Pancreas (tissue), 10 donors: ENCODE measurements around the gene IER5. TPM values are rescaled to one million over a fixed set of nuclear protein-coding genes. Genes with fewer than 3 reads are reported as not detected.

Experiments used
- ATAC-seq, 4 donors: fragments of 200-7000 bp; cut with Tn5 transposase; one replicate each; pipeline versions ENCODE4 v1.8.0 to v1.9.1; 2020; ENCODE audit warnings: mild to moderate bottlenecking in 4 of 4, moderate library complexity in 4 of 4
- DNase-seq, 6 donors: peaks; one replicate each; pipeline ENCODE4 v3.0.0-alpha.2; 2020
- FAIRE-seq: peaks from 2 replicates; lab custom pipeline; 2012; peaks lifted over from hg19 to GRCh38; lab: Jason Lieb, UNC
- H3K27ac ChIP-seq, 4 donors: fragments of 200-600 bp; sonication (generic); 1 replicate in 3 of 4; 2 replicates in 1 of 4; pipeline versions ENCODE4 v1.5.0 to v1.8.0; 2020
- H3K27me3 ChIP-seq, 4 donors: fragments of 200-600 bp; one replicate each; pipeline ENCODE4 v1.8.0; 2021
- H3K36me3 ChIP-seq, 3 donors: fragments of 200-600 bp; sonication (generic) in 1 of 3; one replicate each; pipeline versions ENCODE4 v1.5.0 to v1.8.0; 2020 to 2021
- H3K4me1 ChIP-seq, 3 donors: fragments of 200-600 bp; one replicate each; pipeline ENCODE4 v1.8.0; 2021
- H3K4me3 ChIP-seq, 4 donors: fragments of 200-600 bp; sonication (generic) in 2 of 4; one replicate each; pipeline versions ENCODE4 v1.5.0 to v1.8.0; 2020 to 2021
- H3K9me3 ChIP-seq, 4 donors: fragments of 200-600 bp; one replicate each; pipeline ENCODE4 v1.8.0; 2021
- CTCF ChIP-seq, 4 donors: fragments of 200-600 bp; sonication (generic) in 3 of 4; IDR thresholded peaks; one replicate each; pipeline versions ENCODE4 v1.5.0 to v1.8.0; 2021; ENCODE audit warnings: antibody characterized with exemption in 4 of 4
- WGBS, 2 donors: extraction: QIAGEN DNeasy Blood & Tissue Kit; methylation state at CpG; one replicate each; pipeline ENCODE4 v1.1.7; 2013; 5-methylcytosine and 5-hydroxymethylcytosine counted together
- intact Hi-C, 3 donors: fragments of 100-400 bp; cut with DNase I; formaldehyde crosslinking; loops; one replicate each; pipeline versions ENCODE4 v1.11.1 to v1.14.2; 2022
- polyA plus RNA-seq, 2 donors: library from polyadenylated mRNA; stranded (reverse); fragments of 200-250 nt; gene quantifications; one replicate each; pipeline ENCODE4 v1.2.3, GENCODE V29; 2013
- total RNA-seq, 6 donors: library from RNA; stranded (reverse); fragmentation: NEBNext Ultra II Directional in 4 of 6; extraction: Animal tissue kit (Norgen Biotek cat#: 25700) in 4 of 6; gene quantifications; one replicate each; pipeline versions ENCODE4 v1.2.1 to v1.2.4, GENCODE V29; 2021 to 2023
- donor health status: healthy with polysubstance abuse.
- donor health status: DM: no; HTN: no; CAD: no; lungs with moderate emphysema.
- donor health status: DM: no; HTN: no; CAD: no.
- donor health status: control.
- donor health status: control.
- donor health status: Bipolar disorder and iron deficiency.
- donor health status: DM: yes; HTN: yes; CAD: no.
- donor health status: DM: no; HTN: no; CAD: no.
- donor health status: DM: no; HTN: no; CAD: no.
- donor health status: DM: yes; HTN: yes; CAD: no.

The IER5 gene
- total and polyA plus RNA-seq, 8 donors = 2.3 to 6.8 (median 3.3) TPM

- FAIRE-seq = no peak
- Histone ChIP-seq H3K36me3 (no peaks in the 10 kb centered on the region), H3K4me3 (no peak overlapping the region), H3K4me1 (peaks cover 6 to 17% (median 9%) of the 10 kb centered on the region in 3 donors), H3K27ac (no peak overlapping the region), H3K27me3 (no peaks in the 10 kb centered on the region), H3K9me3 (no peaks in the 10 kb centered on the region)
- DNase-seq = no peak
- ATAC-seq = no peak
- WGBS, 2 donors = 88 to 97% methylated on average over 12 of the region's 12 CpGs
- intact Hi-C loops = loop anchor here in 1 of 3 donors (10.0 kb wide), 1 partner anchor 52 kb away; the partner anchor contains the start of gene IER5
- TF ChIP-seq CTCF (IDR thresholded peaks at IDR 0.05) = no peak
Measured at GRCh38 chr1:181137217-181137743, 48.8 kb downstream of the IER5 start.

GRCh38 chr1:181139631-181140061 is 51.1 kb downstream of the IER5 start:
- TF ChIP-seq CTCF (IDR thresholded peaks at IDR 0.05) = no peak
- Histone ChIP-seq H3K36me3 (no peaks in the 10 kb centered on the region), H3K27me3 (no peaks in the 10 kb centered on the region), H3K4me1 (peaks cover 6 to 18% (median 8%) of the 10 kb centered on the region in 3 donors), H3K9me3 (no peaks in the 10 kb centered on the region), H3K4me3 (no peak overlapping the region), H3K27ac (no peak overlapping the region)
- intact Hi-C loops = loop anchor here in 2 of 3 donors (5.0 to 10.0 kb wide), 4 partner anchors 52 to 625 kb away; partner anchors contain the start of gene IER5 (in 2 of the 2)
- DNase-seq (no peak), FAIRE-seq (no peak), ATAC-seq (no peak)
- WGBS, 2 donors = 54 to 70% methylated on average over 5 of the region's 5 CpGs

- ATAC-seq (no peak), FAIRE-seq (no peak)
- WGBS, 2 donors = 73 to 75% methylated on average over 4 of the region's 4 CpGs
Measured at GRCh38 chr1:181140398-181140797, 51.9 kb downstream of the IER5 start.

GRCh38 chr1:181140891-181141290 is 52.4 kb downstream of the IER5 start:
- DNase-seq (no peak), FAIRE-seq (no peak), ATAC-seq (no peak)
- no peak overlapping the region for H3K4me3 ChIP-seq
- H3K9me3 ChIP-seq = no peaks in the 10 kb centered on the region
- no peak overlapping the region for H3K27ac ChIP-seq
- no peaks in the 10 kb centered on the region for H3K36me3 ChIP-seq
- peaks cover 0 to 12% (median 0%) of the 10 kb centered on the region in 3 donors for H3K4me1 ChIP-seq
- TF ChIP-seq CTCF (IDR thresholded peaks at IDR 0.05) = no peak
- H3K27me3 ChIP-seq = no peaks in the 10 kb centered on the region
- 68 to 81% methylated on average over 3 of the region's 3 CpGs for WGBS, 2 donors
- intact Hi-C loops = loop anchor here in 1 of 3 donors (5.0 to 10.0 kb wide), 3 partner anchors 54 to 626 kb away; partner anchors contain the start of gene IER5

More at GRCh38 chr1:181140398-181140797, 51.9 kb downstream of the IER5 start:
- Histone ChIP-seq H3K27me3 (no peaks in the 10 kb centered on the region), H3K4me3 (no peak overlapping the region), H3K36me3 (no peaks in the 10 kb centered on the region), H3K9me3 (no peaks in the 10 kb centered on the region), H3K4me1 (peaks cover 0 to 13% (median under 1%) of the 10 kb centered on the region in 3 donors), H3K27ac (no peak overlapping the region)
- no peak for TF ChIP-seq CTCF (IDR thresholded peaks at IDR 0.05)
- DNase-seq = no peak
- intact Hi-C loops = loop anchor here in 1 of 3 donors (5.0 to 10.0 kb wide), 3 partner anchors 53 to 626 kb away; partner anchors contain the start of gene IER5

GRCh38 chr1:181141431-181141910 is 53.0 kb downstream of the IER5 start:
- DNase-seq (peak in 2 of 6 donors; percentile 29 to 40), FAIRE-seq (no peak), ATAC-seq (peak; percentile 35 to 74 (median 58))
- Histone ChIP-seq H3K27ac (no peak overlapping the region), H3K9me3 (no peaks in the 10 kb centered on the region), H3K36me3 (no peaks in the 10 kb centered on the region), H3K27me3 (no peaks in the 10 kb centered on the region), H3K4me1 (peaks cover 0 to 12% (median 0%) of the 10 kb centered on the region in 3 donors), H3K4me3 (no peak overlapping the region)
- WGBS, 2 donors = 41 to 50% methylated on average over 5 of the region's 5 CpGs
- intact Hi-C loops = loop anchor here in 1 of 3 donors (5.0 to 10.0 kb wide), 3 partner anchors 54 to 627 kb away; partner anchors contain the start of gene IER5
- TF ChIP-seq CTCF (IDR thresholded peaks at IDR 0.05) = no peak
